ENCODE measurements around the gene CISH.

CISH gene

DNA sequence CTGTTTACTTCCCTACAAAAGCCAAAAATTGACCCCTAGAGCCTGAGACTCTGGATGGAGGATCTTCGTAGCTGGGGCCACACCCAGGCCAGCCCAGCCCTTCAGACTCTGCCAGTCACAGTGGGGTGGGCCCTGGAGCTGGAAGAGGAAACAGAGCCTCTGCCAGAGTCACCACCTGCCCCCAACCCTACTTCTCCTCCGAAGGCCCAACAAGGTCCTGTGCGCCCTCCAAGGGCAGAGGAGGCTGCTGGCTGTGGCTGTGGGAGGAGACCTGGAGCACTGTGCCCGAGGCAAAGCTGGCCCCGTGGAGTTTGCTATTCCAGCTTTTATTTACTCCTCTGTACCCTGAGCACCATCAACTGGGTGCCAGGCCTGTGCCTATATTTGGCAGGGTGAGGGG lies 19.0 kb downstream of the CISH start:
- no peak for DNase-seq

- no peak for DNase-seq
Measured at GRCh38 chr3:50591196-50591741, 20.3 kb downstream of the CISH start.

DNA sequence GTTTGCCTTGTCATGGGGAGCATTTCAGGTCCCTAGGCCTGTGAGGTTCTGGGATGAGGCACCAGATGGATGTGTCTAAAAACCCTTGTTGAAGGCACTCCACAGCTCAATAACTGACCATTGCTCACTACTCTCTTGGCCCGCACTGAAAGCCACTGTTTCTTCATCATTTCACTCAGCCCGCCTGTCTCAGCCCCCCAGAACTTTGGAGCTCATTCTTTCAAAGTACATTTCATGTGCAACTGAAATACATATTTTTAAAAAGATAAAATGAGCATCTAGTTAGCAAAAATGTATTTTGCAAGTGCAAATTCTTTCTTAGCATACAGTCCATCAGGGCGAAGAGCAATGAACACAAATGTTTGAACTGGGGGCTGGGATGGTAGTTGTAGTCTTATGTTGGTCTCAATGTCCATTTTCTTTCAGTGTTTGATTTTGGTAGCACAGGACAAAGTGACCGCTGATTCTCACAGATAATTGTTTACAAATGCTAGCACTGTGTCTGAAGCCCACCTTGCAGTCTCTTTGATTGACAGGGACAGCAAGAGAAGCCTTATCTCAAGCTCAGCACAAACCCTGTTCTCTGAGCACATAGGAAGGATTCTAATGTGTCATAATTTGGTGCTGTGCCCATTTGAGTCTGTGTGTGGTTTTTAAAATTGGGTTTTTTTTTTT lies 22.7 kb downstream of the CISH start:
- no peak for DNase-seq

- DNase-seq: no peak
Measured at GRCh38 chr3:50587806-50588758, 23.5 kb downstream of the CISH start.

DNA sequence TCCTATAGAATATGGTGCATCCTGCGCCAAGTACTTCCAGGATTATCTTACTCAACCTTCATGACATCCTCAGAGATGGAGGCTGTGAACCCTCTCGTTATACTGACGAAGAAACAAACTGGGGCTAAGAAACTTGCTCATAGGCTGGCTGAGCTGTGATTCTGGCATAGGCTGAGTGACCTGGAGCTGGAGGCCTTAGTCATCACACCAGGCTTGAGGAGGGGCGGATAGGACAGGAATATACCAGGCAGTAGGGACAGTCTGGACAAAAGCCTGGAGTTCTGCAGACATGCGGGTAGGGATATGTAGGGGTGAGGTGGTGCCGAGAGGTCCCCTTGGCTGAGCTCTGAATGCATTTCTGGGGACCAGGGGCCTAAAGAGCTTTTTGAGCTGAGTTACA lies 24.2 kb downstream of the CISH start:
- DNase-seq: no peak

DNA sequence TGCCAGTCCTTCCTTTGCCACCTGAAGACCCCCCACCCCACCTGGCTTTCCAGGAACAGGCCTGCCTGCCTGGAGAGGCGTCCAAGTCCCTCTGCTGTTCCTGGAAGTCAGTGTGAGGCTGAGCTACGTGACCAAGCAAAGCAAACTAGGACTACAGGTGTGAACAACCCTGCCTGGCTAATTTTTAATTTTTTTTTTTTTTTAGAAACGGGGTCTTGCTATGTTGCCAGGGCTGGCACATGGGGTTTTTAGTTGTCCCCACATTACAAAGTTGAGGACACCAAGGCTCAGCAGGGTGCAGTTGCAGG lies 24.9 kb downstream of the CISH start:
- no peak for DNase-seq

GRCh38 chr3:50585919-50586762 lies 25.4 kb downstream of the CISH start:
- DNase-seq: no peak

DNA sequence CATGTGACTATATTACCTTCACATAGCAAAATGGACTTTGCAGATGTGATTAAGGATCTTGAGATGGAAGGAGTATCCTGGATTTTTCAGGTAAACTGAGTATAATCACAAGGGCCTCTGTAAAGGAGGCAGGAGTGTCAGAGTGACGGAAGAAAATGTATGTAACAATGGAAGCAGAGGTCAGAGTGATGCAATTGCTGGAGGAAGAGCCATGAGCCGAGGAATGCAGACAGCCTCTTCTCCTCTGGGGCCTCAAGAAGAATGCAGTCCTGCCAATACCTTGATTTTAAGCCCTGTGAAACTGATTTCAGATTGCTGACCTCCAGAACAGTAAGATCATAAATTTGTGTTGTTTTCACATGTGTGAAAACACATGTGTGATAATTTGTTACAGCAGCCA lies 27.2 kb downstream of the CISH start:
- no peak for DNase-seq

DNA sequence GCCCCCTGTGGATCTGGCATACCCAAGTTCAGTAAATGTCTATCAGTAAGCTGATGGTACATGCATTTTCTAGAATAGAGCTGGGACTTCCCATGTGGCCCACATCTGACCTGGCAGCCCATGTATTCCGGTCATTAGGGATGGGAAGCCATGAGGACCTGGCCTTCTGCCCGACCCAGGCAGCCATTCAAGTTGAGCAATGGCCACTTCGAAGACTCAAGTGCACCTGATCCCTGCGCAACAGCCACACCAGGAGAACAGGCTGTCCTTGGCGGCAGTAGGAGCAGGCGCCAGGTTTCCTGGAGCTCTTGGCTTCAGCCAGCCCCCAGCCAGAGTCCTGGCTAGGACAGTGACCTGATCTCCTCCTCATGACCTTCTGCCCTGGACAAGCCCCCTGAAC lies 27.7 kb downstream of the CISH start:
- no peak for DNase-seq

DNA sequence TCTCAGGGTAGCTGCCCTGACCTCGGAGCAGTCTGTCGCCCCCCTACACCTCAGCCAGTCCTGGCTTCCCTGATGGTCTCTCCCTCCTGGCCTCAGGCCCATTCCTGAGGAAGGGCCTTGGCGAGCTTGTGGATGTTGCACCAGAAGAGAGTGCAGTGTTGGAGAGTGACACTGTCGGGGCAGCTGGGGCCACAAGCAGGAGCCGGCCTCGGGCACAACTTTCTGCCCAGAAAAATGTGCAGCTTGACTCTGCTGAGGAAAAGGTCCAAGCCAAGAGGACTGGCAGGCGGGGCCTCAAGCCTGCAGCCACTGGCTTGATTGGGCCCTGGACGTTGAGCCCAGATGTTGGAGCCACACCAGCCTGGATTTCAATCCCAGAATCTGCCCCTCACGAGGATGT lies 29.5 kb downstream of the CISH start:
- no peak for DNase-seq

- DNase-seq: no peak
Measured at GRCh38 chr3:50581459-50581842, 30.1 kb downstream of the CISH start.

DNA sequence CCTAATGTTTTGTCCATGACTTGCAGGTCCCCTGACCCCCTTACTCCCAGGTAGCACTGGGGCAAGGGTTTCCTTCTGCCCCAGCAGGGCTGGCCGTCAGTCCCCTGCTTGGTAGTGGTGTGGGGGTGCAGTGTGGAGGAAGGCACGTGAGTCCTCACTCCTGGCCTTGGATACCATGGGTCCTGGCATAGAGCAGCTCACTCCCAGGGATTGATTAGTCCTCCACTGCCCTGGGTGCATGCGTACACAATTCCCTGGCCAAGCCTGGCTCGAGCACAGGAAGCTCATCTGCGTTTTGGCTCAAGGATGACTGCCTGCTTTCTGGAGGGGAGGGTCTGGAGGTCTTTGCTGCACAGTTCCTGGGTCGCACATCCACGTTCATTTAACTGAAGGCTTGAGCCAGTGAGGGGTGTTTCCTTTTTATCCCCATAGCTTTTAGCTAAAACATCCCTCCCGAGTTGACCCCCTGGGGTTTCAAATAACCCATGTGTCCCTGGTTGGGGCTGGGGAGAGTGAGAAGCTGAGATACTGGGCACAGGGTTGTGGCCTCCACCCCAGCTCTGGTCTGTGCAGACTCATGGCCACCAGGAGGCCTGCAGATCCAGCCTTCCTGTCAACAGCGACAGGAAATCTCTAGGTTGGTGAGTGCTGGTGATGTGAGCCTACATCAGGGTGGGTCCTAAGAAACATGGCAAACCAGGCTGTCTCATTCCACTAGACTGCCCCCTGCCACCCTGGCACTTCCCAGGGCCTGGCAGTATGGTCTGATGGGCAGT lies 30.7 kb downstream of the CISH start:
- DNase-seq: no peak

DNA sequence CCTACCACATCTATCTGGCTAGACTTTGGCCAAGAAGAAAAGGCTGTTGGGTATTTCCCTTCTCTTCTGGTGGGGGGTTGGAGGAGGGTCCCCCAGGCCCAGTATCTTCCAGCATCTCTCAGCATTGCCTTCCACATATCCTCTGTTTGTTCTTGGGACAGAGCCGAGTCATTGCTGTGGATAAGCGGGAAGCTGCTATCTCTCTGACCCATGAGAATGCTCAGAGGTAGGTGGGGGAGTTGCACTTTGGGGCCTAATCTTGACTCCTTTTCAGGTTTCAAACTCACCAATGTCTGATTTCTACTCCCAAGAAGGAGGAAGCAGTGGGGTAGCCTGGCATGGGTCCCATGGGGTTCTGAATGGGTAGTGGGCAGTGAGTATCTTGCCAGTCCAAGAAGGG lies 34.2 kb downstream of the CISH start:
- DNase-seq: no peak

- DNase-seq: no peak
Measured at GRCh38 chr3:50575372-50575771, 36.2 kb downstream of the CISH start.

GRCh38 chr3:50574444-50574831 lies 37.1 kb downstream of the CISH start:
- DNase-seq: no peak

- no peak for DNase-seq
Measured at GRCh38 chr3:50573566-50574443, 37.8 kb downstream of the CISH start.

DNA sequence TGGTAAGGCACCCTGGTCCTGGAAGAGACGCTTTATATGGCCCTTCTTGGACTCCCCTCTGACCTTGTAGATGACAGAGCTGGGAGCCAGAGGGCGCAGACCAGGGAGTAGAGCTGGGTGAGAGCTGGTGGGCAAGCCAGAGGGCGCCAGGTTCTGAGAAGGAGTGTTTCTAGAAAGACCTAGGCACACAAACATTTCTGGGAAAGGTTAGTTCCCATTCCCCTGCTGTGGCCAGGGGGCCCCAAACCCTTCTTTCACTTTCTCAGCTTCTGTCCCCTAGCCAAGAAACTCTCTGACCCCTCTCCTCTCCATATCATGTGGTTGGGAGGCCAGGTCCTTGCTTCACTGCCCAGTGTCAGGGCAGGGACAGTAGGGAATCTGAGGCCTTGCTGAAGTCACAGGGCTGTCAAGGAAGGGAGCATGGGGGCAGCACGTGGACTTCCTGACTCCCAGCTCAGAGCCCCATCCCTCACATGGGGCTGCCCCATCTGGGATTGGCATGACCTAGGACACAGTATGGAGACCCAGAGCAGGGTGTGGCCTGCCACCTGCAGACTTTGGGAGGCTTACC lies 38.7 kb downstream of the CISH start:
- DNase-seq: no peak

GRCh38 chr3:50572158-50572557 lies 39.4 kb downstream of the CISH start:
- no peak for DNase-seq

DNA sequence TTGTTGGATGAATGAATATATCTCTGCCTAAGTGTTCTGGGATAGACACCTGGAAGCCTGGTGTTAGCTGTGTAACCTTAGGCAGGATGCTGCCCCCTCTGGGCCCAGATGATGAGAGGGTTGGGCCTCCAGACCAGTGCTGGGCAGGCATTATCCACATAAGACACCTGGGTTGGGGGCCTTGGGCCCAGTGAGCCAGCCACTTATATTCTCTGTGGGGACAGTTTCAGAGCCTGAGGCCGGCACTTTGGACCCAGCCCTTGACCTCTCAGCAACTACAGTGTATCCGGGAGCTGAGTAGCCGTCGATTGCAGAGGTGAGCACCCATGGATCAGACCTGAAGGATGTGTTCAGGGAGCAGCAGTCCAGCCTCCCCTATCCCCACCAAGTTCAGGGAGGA lies 40.1 kb downstream of the CISH start:
- DNase-seq: no peak

GRCh38 chr3:50570508-50571279 lies 40.9 kb downstream of the CISH start:
- DNase-seq: no peak

Measured in NCI-H748 treated with DMSO at 0.1 percent for 48 hours (cell line).